C1 segment of cervical spinal cord (tissue), 14 donors: ENCODE data around the gene ORM1.
"Not testable (repeated sequence)": the region's sequence is repeated elsewhere in the genome, so short reads cannot be mapped to it uniquely, and the experiment has no call there.

Experiments
- DNase-seq, 14 donors: peaks; one replicate each; lab custom pipeline; 2025; lab: John Stamatoyannopoulos, UW

Gene ORM1

GRCh38 chr9:114323849-114324248, 951 bp downstream of the ORM1 start:
- DNase-seq = not testable (repeated sequence)

GRCh38 chr9:114324492-114324891, 1.6 kb downstream of the ORM1 start:
- no peak for DNase-seq

GRCh38 chr9:114324965-114325364, 2.1 kb downstream of the ORM1 start:
- DNase-seq = not testable (repeated sequence)

- not testable (repeated sequence) for DNase-seq
These were observed 2.9 kb downstream of the ORM1 start for GRCh38 chr9:114325684-114326254.

- DNase-seq = no peak
These were observed 4.9 kb downstream of the ORM1 start for GRCh38 chr9:114327749-114328148.

GRCh38 chr9:114328357-114328820, 5.5 kb downstream of the ORM1 start:
- not testable (repeated sequence) for DNase-seq

GRCh38 chr9:114328937-114329624, 6.2 kb downstream of the ORM1 start:
- not testable (repeated sequence) for DNase-seq

- not testable (repeated sequence) for DNase-seq
These were observed 6.7 kb downstream of the ORM1 start, which contains the start of gene ORM2 for GRCh38 chr9:114329625-114330022. Gene ORM2 (plus strand): TSS chr9:114329869. CDS start chr9:114329905, 36 bp downstream.

GRCh38 chr9:114330636-114331035, 7.7 kb downstream of the ORM1 start:
- no peak for DNase-seq

- DNase-seq = not testable (repeated sequence)
These were observed 8.6 kb downstream of the ORM1 start for GRCh38 chr9:114331229-114332195.

- not testable (repeated sequence) for DNase-seq
These were observed 9.7 kb downstream of the ORM1 start for GRCh38 chr9:114332474-114333040.

- DNase-seq = not testable (repeated sequence)
These were observed 10.8 kb downstream of the ORM1 start for GRCh38 chr9:114333718-114334117.

GRCh38 chr9:114334490-114334889, 11.6 kb downstream of the ORM1 start:
- no peak for DNase-seq

- no peak for DNase-seq
These were observed 12.8 kb downstream of the ORM1 start for GRCh38 chr9:114335745-114336144.

- no peak for DNase-seq
These were observed 13.3 kb downstream of the ORM1 start for GRCh38 chr9:114336157-114336556.

- DNase-seq = no peak
These were observed 13.9 kb downstream of the ORM1 start for GRCh38 chr9:114336699-114337395.

- no peak for DNase-seq
These were observed 15.3 kb downstream of the ORM1 start for GRCh38 chr9:114338187-114338586.

- DNase-seq = peak in 4 of 14 donors; percentile 5 to 54 (median 12)
These were observed 16.4 kb downstream of the ORM1 start for GRCh38 chr9:114339130-114339908.

GRCh38 chr9:114341152-114341830, 18.4 kb downstream of the ORM1 start:
- DNase-seq = no peak

- DNase-seq = no peak
These were observed 19.1 kb downstream of the ORM1 start for GRCh38 chr9:114341991-114342390.
